Measurements from ENCODE around the gene FAM50B.

Gene FAM50B

GRCh38 chr6:3895805-3896204 lies 46.6 kb downstream of the FAM50B start:
- DNase-seq, result no peak

GRCh38 chr6:3898265-3898994 lies 49.3 kb downstream of the FAM50B start:
- no peak for DNase-seq

GRCh38 chr6:3899061-3899460 lies 49.9 kb downstream of the FAM50B start:
- peak; percentile 53 for DNase-seq

DNA sequence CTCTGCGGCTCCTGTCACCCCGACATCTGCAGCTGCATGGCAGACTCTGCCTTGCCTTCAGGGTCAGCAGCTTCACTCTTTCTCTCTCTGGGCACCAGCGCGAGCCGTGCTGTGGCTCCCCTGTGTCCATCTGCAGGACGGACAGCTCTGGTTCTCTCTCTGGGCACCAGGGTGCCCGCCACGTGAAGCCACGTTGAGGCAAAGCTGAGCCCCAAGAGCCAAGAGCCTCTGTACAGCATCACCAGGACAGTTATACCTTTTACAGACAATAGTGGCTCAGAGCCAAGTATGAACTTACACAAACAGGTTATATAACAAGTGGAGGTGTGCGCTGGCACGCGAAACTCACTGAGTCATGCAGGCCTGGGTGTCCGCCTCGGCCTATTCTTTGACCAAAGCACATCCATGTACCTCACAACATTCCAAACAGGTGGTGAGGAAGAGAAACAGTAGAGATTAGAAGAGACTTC lies 50.8 kb downstream of the FAM50B start:
- no peak for DNase-seq
